GM21786 (cell line): ENCODE results near the gene PALMD.

Experiments used
- ATAC-seq: cut with Tn5 transposase; IDR thresholded peaks from one replicate; pipeline ENCODE4 v1.9.1; 2021; ENCODE audit not compliant: unreplicated experiment

PALMD gene

GRCh38 chr1:99738858-99739465 lies 93.0 kb downstream of the PALMD start:
- no peak for ATAC-seq

GRCh38 chr1:99740141-99740540 lies 94.2 kb downstream of the PALMD start:
- ATAC-seq, result no peak
